ENCODE measurements around the gene TOR4A.

DNA sequence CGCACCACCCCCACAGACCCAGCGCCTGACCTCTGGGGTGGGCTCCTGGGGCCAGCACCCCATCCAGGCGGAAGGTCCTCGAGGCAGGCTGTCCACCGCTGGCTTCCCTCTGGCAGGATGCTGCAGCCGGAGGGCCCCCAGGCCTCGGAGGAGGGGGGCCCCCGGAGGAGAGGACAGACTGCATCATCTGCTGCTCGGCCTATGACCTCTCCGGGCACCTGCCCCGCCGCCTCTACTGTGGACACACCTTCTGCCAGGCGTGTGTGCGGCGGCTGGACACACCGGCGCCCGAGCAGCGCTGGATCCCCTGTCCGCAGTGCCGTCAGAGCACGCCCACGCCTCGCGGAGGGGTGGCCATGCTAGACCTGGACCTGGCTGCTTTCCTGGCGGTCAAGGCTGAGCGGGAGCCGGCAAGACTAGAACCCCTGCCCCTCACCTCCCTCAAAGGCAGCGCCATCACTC, 49.0 kb upstream of the TOR4A start:
- no peak for TF ChIP-seq POLR2AphosphoS5 (IDR thresholded peaks at IDR 0.05; ENCODE audit: low read depth, low read length)
- no peak for TF ChIP-seq POLR2A (IDR thresholded peaks at IDR 0.05; ENCODE audit: low read depth, low read length)
- no peak for TF ChIP-seq TAF1 (IDR thresholded peaks at IDR 0.05; ENCODE audit: low read depth, low read length)

Measured in GM12891 (cell line).